NCI-H146 treated with DMSO at 0.1 percent for 48 hours (cell line): ENCODE data around the gene CACNA2D1.
A peak's percentile ranks its signal among the peaks of the same experiment; 100 is the strongest.

Experiments used
- DNase-seq: peaks from one replicate; lab custom pipeline; 2025; ENCODE audit not compliant: unreplicated experiment; lab: John Stamatoyannopoulos, UW

Gene CACNA2D1

GRCh38 chr7:82289152-82289535 lies 154.4 kb downstream of the CACNA2D1 start:
- peak; percentile 97 for DNase-seq

- DNase-seq, result peak; percentile 76
These were observed 156.8 kb downstream of the CACNA2D1 start for GRCh38 chr7:82286798-82287140.

DNA sequence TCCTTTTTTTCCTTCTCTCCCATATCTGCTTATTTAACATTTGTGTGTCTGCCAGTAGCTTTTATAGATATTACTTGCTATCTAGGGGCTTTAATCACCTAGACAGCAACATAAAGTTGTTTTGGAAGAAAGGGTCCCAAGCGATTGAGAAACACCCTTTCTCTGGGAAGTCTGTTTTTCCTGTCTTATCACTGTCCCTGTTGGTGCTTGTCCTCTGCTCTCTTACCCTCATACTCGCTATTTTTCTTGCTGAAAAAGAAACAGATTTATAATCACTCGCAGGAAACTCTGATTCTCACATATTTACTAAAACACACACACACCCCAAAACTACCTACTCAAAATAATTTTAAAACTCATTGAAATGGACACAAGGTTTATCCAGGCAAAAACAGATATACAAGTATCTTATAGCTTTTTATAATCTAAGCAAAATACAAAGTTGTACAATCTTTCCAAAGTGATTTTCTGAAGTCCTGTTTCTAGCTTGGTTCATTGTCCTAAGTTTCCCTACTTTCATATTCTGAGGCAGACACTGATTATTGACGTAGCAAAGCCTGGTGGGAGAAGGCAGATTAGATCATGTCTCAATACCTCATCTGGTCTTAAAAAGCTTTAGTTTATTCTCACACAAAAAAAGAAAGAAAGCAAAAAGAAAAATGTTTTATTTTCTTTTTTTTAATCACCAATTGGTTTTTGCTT lies 157.3 kb downstream of the CACNA2D1 start:
- peak; percentile 76 for DNase-seq

DNA sequence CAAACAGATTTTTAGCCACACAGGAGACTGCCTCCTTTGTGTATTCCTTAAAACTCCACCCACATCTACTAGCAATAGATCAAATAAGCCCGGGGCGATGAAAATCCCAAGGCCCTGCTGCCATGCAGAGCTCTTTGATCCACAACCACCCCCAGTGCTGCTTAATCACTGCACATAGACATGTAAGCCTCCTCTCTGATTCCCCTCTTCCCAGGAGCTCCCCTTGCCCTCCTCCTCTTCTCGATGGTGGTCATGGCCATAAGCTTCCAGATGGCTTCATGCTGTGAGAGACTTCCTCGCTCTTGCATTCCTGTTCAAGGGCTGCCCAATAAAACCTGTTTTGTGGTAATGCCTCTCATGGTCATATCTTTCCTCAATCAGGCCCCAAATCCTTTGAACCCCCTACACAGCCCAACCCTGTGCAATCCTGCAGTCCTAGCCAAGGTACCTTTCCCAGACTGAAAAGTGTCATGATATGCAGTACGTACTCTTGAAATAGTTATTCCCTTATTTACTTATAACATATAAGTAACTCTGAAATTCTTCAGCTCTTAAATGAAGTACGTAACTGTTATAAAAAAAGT lies 158.5 kb downstream of the CACNA2D1 start:
- peak; percentile 90 for DNase-seq

DNA sequence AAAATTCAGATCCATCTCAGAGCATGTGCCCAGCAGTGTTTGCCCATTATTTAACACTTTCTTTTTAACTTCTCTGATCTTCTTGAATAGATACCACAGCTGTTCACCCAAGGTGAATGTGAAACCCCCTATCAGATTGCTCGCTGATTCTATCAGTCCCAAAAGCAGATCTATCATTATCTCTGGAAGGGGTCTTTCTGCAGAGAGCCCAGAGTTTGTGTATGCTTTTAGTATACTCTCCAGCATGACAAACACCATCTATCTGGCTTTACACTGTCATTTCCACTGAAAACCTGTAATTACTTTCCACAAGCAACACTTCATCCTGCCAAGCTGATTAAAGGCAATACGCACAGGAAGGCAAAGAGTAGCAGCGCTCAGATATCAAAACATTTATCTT lies 168.2 kb downstream of the CACNA2D1 start:
- DNase-seq, result peak; percentile 90

DNA sequence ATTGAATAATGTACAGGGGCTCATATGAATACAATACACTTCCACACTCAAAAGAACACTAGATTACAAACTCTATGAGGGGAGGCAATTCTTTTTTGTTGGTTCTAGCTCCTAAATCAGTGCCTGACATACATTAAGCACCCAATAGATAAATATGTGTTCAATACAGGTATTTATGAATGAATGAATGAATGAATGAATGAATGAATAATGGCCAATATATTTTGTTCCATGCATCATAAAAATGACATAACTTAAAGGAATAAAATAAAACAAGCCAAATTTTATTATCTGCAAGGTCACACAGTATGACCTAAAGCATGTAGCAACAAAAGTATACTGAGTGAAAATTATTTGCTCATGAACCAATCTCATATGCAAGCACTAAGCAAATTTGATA lies 168.9 kb downstream of the CACNA2D1 start:
- DNase-seq, result no peak

DNA sequence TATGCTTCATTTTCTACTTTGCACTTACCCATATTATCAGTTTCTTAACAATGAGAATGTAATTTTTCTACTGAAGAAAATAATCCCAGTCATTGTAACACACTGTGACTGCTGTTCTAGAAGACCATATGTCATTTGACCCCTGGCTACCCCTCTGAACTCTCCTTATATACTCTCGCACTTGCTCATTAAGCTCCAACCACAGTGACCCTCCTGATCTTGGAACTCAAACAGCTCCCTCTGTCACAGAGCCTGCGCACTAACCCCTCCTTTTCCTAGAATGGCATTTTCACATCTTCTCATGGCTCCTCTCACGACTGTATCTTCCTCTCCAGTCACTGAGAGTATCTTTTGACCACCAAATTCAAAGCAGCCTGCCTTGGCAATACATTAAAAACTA lies 169.7 kb downstream of the CACNA2D1 start:
- no peak for DNase-seq

- no peak for DNase-seq
These were observed 172.7 kb downstream of the CACNA2D1 start for GRCh38 chr7:82270870-82271269.

- DNase-seq, result no peak
These were observed 174.9 kb downstream of the CACNA2D1 start for GRCh38 chr7:82268632-82269031.

DNA sequence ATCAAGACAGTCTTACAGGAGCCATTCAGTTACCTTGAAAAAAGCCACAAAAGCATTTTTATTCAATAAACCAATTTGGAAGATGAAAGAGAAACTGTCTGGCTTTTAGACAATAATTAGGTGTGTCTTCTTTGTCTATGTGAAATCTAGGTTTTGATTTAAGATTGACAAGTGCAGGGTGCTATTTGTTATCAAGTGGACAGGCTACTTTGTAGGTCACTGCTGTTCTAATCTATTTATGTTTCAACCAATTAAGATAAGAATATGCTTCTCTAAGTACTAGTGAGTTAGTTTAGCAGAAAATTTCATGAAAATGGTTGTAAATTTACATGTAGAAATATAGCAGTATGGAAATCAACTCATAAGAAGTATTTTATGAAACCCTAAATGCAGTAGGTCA lies 177.5 kb downstream of the CACNA2D1 start:
- no peak for DNase-seq

GRCh38 chr7:82264783-82265305 lies 178.7 kb downstream of the CACNA2D1 start:
- peak; percentile 49 for DNase-seq

DNA sequence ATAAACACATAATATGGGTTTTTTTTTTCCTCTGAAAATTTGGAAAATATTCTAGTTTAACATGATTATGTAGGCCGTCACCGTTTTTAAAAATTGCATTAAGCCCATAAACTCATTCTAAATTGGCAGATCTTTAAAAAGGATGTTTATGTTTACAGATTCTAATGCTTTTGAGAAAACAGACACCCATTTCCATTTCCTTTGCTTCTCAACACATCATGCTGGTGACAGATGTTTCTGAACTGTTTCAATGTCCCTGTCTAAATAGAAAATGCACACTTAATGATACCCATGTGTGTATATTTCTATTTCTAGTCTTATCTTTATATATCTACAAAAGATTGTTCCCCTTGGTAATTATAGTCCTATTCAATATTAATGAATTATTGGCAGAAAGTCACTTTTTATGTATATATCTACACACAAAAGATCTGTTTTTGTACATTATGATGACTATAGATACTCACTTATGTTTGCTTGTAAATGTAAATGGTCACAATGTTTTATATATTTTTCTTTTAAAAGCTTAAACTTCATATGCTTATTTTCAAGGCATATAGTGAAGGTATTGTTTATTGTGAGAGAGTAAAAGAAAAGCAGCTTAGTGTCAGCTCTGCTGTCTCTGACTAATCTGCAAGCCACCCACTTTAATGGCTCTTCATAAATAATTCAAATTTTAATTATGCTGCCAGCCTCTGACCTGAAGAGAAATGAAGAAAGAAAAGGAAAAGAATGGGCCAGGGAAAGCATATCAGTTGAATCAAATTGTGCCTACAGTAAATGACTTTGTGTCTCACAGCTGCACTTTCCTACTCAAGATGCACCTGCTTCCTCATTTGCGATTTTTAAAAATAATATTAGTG lies 179.4 kb downstream of the CACNA2D1 start:
- DNase-seq, result peak; percentile 64

DNA sequence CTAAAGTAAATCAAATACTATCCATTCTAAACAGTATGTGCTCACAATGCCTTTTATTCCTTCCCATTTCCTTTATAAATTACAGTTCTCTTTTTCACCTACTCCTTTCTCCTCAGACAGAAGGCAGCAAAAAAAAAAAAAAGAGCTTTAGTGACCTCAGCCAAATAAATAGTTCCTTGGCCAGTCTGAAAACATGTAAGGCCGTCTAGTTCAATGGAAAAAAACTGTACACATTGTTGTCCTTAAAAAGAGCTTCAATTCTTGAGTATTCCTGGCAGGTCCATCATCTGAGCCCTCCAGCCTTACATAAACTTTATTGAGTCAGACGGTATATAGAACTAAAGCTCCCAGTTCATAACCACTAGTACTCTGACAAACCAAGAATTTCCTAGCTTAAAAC lies 185.4 kb downstream of the CACNA2D1 start:
- DNase-seq, result no peak

- DNase-seq, result no peak
These were observed 186.4 kb downstream of the CACNA2D1 start for GRCh38 chr7:82257118-82257695.

GRCh38 chr7:82255706-82256105 lies 187.9 kb downstream of the CACNA2D1 start:
- no peak for DNase-seq

- no peak for DNase-seq
These were observed 193.0 kb downstream of the CACNA2D1 start for GRCh38 chr7:82250598-82250997.

GRCh38 chr7:82249979-82250378 lies 193.6 kb downstream of the CACNA2D1 start:
- no peak for DNase-seq

- no peak for DNase-seq
These were observed 195.7 kb downstream of the CACNA2D1 start for GRCh38 chr7:82247814-82248433.

- no peak for DNase-seq
These were observed 198.5 kb downstream of the CACNA2D1 start for GRCh38 chr7:82244947-82245517.

GRCh38 chr7:82241356-82241755 lies 202.2 kb downstream of the CACNA2D1 start:
- DNase-seq, result no peak

DNA sequence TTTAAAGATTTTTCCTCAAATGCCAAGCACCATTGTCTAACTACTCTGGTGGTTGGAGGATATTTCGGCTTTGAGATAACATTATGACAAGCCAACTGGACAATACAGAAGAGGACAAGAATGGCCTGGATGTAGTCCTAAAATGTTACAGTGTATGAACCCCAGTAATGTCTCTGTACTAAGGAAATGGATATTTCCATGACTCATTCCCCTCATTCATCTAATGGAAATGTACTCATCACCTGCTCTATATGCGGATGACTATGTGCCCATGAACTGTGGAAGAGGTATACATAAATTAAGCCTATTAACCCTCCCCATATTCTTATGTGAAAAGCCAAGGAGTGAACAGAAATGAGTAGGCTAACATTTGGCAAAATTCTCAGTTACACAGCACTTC lies 207.9 kb downstream of the CACNA2D1 start:
- DNase-seq, result peak; percentile 41
